Renal cortical epithelial cell (primary cell): Measurements from ENCODE around the gene TAPBPL. TPM values are rescaled to one million over a fixed set of nuclear protein-coding genes. Genes with fewer than 3 reads are reported as not detected.
"Not testable (repeated sequence)": the region's sequence is repeated elsewhere in the genome, so short reads cannot be mapped to it uniquely, and the experiment has no call there.

Experiments used
- DNase-seq: peaks from one replicate; pipeline ENCODE4 v3.0.0-alpha.2; 2011; ENCODE audit warnings: low read depth
- total RNA-seq: library from RNA; depleted of rRNA; stranded (reverse); fragments of >200 nt; gene quantifications from 2 replicates; pipeline ENCODE4 v1.2.3, GENCODE V29; 2014

The TAPBPL gene, protein sequence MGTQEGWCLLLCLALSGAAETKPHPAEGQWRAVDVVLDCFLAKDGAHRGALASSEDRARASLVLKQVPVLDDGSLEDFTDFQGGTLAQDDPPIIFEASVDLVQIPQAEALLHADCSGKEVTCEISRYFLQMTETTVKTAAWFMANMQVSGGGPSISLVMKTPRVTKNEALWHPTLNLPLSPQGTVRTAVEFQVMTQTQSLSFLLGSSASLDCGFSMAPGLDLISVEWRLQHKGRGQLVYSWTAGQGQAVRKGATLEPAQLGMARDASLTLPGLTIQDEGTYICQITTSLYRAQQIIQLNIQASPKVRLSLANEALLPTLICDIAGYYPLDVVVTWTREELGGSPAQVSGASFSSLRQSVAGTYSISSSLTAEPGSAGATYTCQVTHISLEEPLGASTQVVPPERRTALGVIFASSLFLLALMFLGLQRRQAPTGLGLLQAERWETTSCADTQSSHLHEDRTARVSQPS
- total RNA-seq, result 8.2 and 19.1 TPM in 2 replicates

DNA sequence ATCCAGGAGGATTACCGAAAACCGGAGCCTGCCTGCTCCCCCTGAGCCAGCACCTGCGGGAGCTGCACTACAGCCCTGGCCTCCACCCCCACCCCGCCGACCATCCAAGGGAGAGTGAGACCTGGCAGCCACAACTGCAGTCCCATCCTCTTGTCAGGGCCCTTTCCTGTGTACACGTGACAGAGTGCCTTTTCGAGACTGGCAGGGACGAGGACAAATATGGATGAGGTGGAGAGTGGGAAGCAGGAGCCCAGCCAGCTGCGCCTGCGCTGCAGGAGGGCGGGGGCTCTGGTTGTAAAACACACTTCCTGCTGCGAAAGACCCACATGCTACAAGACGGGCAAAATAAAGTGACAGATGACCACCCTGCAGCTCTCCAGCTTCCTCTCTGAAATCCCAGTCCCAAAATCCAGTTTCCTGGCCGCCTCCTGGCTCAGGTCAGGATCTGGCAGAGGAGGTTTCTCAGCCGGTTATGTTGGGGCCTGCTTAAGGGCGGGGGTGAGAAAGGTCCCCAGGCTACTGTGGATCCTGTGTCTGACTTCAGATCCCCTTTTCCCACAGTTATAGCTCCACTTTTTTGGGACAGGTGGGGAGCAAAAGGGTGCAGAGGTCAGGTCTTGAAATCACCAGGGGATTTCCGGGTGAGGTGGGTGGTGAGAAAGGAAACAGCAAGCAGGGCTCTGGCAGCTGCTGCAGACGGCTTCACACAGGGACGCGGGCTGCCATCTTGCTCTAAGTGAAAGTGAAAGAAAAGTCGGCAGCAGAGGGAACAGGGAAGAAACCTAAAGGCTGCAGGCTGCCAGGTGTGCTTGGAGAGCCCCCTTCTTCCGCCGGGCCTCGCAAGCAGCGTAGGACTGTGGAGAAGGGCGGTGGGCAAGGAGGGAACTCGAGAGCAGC is at the start of gene TAPBPL:
TSS of gene TAPBPL (plus strand) at position 695 of the 897 bp plus-strand sequence. CDS start 207 bp downstream, outside the sequence.
- peak; percentile 75 for DNase-seq

DNA sequence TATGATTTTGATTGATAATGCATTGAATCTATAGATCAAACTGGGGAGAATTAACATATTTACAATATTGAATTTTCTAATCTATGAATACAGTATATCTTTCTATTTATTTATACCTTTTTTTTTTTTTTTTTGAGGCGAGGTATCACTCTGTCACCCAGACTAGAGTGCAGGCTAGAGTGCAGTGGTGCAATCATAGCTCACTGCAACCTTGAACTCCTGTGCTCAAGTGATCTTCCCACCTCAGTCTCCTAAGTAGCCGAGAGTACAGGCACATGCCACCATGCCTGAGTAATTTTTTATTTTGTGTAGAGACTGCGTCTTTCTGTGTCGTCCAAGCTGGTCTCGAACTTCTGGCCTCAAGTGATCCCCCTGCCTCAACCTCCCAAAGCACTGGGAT is 47.5 kb upstream of the TAPBPL start:
- no peak for DNase-seq

DNA sequence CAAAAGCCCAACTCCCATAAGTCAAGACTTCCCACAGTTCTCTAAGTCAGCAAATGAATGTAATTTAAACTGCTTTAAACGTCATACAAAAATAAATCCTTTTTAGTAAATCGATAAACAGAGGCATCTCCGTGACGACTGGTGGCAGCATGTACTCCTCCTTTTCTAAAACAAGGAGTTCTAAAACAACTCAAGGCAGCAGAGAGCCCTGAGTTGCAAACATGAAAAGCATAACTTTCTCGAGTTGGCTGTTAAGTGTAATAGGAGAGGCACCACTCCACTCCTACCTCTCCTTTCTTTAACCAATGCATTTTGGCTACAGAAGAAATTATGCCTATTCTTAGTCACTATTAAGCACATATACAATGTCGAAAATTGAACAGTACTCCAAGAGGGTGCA is 45.9 kb upstream of the TAPBPL start:
- no peak for DNase-seq

DNA sequence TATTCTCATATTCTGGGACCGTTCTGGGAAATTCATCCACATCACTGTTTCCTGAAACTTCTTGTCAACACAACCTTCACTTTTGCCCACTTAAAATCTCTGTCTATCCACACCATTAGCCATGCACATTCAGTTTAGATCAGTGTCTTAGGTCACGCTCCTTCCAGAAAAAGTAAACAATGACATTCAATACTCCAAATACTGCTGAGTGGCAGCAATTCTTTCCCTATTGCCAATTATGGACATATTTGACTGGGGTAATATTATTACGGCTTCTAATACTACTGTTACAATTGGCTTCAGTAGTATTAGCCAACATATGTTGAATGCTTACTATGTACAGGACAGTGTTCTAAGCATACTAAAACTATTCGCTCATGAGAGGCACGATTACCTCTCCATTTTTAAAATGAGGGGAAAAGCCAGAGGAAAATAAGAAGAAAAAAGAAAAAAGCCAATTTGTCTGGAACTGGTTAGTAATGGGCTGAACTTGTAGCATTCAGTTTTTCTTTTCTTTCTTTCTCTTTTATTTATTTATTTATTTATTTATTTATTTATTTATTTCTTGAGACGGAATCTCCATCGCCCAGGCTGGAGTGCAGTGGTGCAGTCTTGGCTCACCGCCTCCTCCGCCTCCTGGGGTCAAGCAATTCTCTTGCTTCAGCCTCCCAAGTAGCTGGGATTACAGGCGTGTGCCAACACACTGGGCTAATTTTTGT is 44.4 kb upstream of the TAPBPL start:
- DNase-seq, result no peak

DNA sequence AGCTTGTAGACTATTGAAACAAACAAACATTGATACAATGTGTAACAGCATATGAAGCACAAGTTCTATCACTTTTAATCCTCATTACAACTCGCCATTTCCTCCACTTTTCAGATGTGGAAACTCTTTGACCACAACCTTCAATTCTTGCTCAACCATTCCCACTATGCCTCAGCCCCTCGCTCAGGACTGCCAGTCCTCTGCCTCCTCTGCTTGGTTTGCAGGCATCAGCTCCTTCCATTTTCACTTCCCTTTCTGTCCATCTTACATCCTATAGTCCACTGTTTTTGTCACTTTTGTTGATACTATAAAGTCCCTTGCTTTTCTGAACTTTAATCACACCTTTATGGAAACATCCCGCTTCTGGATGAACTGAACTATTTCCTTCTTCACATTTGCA is 35.2 kb upstream of the TAPBPL start:
- DNase-seq, result no peak

DNA sequence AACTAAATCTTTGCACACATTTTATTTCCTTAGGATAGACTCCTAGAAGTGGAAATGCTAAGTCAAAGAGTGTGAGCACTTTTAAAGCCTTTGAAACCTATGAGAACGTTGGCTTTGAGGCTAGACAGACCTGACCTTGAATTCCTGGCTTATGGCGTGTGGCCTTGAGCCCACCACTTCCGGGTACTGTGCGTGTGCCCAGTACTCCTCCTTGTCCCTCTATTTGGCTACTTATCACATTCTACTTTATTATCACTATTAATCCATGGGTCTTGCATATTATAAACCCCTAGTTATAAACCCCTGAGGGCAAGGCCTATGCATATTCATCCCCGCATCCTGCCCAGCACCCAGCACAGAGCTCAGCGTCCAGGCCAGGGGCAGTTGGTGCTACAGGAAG is 33.0 kb upstream of the TAPBPL start:
- DNase-seq, result no peak

DNA sequence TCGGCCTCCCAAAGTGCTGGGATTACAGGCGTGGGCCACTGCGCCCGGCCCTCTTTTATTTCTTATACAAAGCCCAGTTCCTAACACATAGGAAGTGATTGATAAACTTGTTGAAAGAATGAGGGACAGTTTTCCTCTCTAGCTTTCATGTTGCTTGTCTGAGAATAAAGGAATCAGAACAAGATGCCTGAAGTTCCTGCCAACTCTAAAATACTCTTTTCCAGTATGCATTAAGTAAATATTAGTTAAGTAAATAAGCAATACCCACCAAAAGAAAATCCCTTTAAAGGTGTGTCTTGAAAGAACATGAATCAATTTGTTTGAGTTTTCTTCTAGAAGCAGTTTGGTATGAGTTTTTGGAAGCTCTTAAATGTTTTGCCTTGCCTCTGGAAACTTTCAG is 31.5 kb upstream of the TAPBPL start:
- DNase-seq, result no peak

DNA sequence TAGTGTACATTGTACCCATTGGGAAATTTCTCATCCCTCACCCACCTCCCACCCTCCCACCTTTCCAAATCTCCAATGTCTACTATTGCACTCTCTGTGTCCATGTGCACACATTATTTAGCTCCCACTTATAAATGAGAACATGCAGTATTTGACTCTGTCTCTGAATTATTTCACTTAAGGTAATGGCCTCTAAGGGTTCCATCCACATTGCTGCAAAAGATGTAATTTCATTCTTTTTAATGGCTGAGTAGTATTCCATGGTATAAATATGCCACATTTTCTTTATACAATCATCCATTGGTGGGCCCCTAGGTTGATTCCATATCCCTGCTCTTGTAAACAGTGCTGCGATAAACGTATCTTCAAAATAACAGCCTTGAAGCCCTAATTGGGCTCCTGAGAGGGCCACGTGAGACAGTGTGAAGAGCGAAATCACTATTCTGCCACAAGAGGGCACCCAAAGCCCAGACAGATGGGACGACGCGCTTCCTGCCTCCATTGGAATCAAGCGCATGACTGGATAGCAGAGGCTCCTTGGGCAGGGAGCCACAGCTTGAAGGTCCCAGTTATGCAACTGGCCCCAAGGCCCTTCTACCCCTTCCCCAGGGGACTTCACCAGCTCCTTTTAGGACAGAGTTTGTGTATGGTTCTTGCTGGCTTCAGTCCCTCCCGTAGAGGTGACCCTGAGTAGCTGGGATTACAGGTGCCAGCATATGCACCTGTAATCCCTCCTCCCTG is 28.4 kb upstream of the TAPBPL start:
- DNase-seq, result peak; percentile 84

DNA sequence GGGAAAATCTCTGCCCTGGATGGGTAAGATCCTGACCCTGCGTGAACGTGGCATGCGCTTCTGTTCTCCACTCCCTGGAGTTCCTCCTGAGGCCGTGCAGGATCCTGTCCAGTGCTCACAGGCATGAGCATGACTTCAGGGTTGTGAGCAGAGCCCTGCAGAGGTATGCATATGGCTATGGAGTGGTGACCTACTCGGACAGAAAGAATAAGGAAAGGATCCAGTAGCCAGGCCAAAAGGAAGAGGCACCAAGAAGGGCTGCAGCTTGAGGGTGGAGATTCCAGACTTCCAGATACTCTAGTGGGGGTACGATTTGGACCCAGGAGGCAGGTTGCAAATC is 27.9 kb upstream of the TAPBPL start:
- peak; percentile 4 for DNase-seq

DNA sequence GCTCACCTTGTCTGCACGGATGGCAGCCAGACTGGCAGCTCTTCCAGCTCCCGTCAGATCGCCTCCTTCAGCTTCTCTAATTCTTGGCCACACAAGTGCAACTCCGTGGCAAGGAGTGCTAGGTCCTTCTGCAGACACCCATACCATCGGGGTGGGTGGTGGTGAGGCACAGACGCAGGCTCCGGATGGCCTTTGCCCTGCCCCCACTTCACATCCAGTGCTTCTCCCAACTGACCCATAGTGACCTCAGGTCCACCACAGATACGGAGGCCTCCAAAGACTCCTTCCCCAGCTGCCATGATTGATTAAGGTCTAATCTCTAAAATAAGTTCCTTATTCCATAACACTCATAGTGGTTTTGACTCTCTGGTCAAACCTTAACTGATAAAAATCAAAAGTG is 27.0 kb upstream of the TAPBPL start:
- no peak for DNase-seq

DNA sequence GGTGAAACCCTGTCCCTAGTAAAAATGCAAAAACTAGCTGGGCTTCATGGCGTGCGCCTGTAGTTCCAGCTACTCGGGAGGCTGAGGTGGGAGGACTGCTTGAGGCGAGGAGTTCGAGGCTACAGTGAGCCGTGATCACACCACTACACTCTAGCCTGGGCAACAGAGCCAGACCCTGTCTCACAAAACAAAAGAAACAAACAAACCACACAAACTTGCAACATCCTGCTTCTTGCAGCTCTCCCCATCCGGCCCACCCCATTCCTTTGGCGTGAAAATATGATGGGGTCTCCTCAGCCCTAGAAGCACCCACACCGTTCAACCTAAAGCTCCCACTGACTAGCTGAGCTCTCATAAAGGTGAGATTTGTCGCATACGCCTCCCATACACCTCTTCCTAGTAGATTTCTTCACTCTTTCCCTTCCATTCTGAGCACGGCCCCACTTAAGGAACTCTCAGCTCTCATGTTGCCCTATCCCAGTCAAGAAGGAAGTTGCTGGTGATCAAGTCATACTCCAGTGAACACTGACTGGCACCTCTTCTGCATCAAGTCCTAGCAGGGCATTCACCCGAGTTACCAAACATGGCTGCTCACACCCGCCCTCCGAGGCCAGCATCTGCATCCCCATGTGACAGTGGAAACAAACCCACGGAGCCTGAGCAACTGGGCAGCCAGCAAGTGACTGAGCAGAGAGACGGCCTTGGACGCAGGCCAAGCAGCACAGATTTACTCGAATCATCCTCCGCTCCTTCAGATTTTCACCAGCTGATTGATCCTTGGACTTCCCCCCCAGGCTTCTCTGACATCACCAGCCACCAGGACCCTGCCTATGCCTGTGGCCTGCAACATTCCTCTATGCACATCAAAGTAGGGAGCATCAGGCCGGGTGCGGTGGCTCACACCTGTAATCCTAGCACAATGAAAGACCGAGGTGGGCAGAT is 26.0 kb upstream of the TAPBPL start:
- peak; percentile 48 for DNase-seq

DNA sequence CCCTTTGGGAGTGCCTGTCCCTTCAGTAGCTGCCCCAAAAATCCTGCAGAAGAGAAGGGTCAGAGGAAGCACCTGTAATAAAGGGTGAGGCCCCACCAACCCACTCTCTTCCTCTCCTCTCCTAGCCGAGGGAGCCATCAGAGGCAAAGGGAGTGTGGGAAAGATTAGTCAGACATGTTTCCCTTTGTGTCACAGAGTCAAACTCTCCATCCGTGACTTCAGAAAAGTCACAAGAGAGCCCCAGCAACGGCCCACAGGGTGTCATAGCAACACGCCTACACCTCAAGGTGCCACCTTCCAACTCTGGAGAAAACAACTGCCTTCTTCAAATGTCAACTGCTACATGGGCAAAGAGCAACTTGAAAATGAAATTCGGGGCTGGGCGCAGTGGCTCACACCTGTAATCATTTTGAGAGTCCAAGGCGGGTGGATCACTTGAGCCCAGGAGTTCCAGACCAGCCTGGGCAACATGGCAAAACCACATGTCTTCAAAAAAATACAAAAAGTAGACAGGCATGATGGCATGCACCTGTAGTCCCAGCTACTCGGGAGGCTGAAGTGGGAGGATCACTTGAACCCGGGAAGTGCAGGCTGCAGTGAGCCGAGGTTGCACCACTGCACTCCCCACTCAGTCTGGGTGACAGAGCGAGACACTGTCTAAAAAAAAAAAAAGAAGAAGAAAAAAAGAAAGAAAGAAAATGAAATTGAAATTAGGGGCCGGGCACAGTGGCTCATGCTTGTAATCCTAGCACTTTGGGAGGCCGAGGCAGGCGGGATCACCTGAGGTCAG is 24.8 kb upstream of the TAPBPL start:
- DNase-seq, result peak; percentile 88

DNA sequence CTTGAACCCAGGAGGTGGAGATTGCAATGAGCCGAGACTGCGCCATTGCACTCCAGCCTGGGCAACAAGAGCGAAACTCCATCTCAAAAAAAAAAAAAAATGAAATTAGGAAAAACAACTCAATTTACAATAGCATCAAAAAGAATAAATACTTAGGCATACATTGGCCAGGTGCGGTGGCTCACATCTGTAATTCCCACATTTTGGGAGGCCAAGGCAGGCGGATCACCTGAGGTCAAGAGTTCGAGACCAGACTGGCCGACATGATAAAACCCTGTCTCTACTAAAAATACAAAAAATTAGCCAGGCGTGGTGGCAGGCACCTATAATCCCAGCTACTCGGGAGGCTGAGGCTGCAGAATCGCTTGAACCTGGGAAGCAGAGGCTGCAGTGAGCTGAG is 24.0 kb upstream of the TAPBPL start:
- not testable (repeated sequence) for DNase-seq

DNA sequence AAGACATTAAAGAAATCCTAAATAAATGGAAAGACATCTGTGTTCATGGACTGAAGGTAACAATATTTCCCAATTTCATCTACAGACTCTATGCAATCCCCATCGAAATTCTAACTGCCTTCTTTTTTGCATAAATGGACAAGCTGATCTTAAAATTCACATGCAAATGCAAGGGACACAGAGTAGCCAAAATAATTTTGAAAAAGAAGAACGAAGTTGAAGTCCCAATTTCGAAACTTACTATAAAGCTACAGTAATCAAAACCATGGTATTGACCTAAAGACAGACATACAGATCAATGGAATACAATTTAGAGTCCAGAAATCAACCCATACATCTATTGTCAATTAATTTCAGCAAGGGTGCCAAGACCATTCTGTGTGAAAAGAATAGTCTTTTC is 23.5 kb upstream of the TAPBPL start:
- no peak for DNase-seq

DNA sequence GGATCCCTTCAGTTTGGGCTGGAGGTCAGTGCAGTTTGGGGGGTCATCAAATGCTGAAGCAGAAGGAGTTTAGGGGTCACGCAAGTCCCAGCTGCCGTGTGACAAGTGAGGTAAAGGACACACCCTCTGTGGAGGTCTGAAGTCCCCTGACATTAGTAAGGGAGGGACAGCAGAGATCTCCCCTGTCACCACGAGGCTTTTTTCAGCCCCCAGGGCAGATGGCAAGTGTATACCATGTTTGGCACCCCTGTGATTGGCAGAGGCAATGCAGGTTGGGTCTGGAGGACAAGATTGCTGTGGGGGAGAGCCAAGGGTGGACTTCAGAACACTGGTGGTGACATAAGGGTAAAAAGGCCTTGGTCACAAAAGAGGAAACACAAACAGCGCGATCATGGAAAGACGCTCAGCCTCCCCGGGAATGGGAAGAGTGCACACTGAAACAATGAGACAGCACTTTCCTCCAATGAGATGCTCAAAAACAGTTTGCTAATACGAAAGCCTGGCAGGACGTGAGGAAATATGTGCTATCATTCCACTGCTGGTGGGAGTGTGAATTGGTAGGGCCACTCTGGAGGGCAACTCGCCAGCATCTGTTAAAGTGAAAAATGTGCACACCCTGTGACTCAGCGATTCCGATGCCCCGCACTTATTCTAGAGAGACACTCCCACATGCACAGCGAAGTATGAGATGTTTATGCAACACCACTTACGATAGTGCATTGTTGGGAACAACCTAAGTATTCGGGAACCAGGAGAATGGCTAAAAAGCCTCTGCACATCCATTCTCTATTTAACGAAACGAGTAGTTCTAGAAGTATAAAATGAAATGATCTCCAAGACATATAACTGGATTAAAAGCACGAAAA is 21.5 kb upstream of the TAPBPL start:
- DNase-seq, result peak; percentile 96

DNA sequence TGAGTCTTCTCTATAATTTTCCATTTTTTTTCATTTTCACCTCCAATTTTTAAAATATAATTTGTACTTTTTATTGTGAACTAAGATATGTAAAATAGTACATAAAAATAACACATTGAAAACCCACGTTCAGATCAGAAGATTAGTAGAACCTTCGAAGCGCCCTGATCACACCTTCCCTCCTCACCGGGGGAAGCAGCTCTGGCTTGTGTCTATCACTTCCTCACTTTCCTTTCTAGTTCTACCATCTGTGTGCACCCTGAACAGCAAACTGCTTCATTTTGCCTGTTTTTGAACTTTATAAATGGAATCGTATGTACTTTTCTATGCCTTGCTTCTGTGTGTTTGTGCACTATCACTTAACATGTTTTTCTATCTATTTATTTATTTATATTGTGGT is 18.9 kb upstream of the TAPBPL start:
- no peak for DNase-seq

DNA sequence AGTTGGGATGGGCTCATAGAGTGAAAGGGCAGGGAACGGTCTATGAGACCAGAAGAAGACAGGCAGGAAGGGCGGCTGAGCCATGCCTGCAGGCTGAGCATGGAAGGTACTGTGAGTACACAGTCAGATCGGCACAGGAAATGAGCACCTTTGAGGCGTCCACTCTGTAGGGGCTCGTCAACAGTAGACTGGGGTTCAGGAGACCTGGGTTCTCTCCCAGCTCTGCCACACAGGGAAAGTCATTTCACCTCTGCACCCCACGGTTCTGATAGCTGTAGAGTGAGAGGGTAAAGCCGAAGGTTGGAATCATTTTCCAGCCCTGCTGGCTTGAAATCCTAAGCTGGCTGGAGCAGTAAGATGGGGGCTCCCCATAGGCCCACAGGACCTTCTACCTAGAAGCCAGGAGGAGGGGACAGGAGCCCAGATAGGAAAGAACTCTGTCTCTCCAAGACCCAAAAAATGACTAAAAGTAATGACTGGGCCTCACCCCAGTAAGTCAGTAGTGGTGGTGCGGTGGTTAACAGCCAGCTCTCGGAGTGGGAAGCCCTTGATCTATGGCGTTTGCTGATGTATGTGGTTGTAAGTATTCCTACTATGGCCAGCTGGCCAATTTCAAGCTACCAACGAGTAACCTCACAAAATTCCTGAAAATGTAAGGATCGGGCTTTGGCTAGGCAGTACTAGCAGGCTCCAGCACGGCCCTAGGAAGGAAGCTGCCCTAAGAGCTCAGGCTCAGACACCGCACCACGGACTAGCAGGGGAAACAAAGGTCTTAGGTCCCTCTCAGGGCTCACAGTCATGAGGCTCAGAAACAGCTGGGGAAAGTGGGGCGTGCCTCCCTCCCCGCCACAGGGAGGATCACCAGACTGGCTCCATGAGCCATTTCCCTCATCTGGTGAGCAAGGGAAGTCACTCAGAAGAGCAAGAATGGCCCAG is 17.4 kb upstream of the TAPBPL start:
- DNase-seq, result no peak
